HepG2 (cell line): Measurements from ENCODE around the gene RAB1B.

Source experiments
- AKAP8 ChIP-seq: sonication (generic); formaldehyde crosslinking; IDR thresholded peaks from 2 replicates; pipeline ENCODE4 v1.5.1; 2020; ENCODE audit warnings: mild to moderate bottlenecking, missing genetic modification reagents
- ARHGAP35 ChIP-seq: sonication (generic); formaldehyde crosslinking; IDR thresholded peaks from 2 replicates; pipeline ENCODE4 v1.9.0; 2022; ENCODE audit warnings: mild to moderate bottlenecking, inconsistent platforms, moderate library complexity, missing genetic modification reagents, borderline replicate concordance
- ARID3A ChIP-seq: IDR thresholded peaks from 2 replicates; pipeline ENCODE4 v1.6.1; 2012; ENCODE audit warnings: low read depth, low read length, improper control_type of control experiment
- CBX1 ChIP-seq: IDR thresholded peaks from one replicate; pipeline ENCODE4 v1.6.1; 2016; ENCODE audit warnings: antibody characterized with exemption, low read depth
- CTCF ChIP-seq: sonication (generic); formaldehyde crosslinking; IDR thresholded peaks from 2 replicates; pipeline ENCODE4 v1.5.0; 2020; ENCODE audit warnings: mild to moderate bottlenecking, missing genetic modification reagents, moderate library complexity
- ELK4 ChIP-seq: sonication (generic); formaldehyde crosslinking; IDR thresholded peaks from 2 replicates; pipeline ENCODE4 v1.9.0; 2021; ENCODE audit warnings: missing genetic modification reagents, borderline replicate concordance
- MAX ChIP-seq: IDR thresholded peaks from 2 replicates; pipeline ENCODE4 v1.6.1; 2012; ENCODE audit warnings: inconsistent platforms
- PPARG ChIP-seq: conservative IDR thresholded peaks from 2 replicates; pipeline ENCODE4 v1.6.1; 2016; ENCODE audit warnings: missing biosample characterization, missing genetic modification reagents
- RAD21 ChIP-seq: fragments of 450-650 bp; formaldehyde crosslinking; IDR thresholded peaks from 2 replicates; pipeline ENCODE4 v1.5.0; 2020; ENCODE audit warnings: mild to moderate bottlenecking
- RBM39 ChIP-seq: fragments of 200-400 bp; formaldehyde crosslinking; IDR thresholded peaks from one replicate; pipeline ENCODE4 v1.6.1; 2018; ENCODE audit warnings: antibody characterized with exemption, mild to moderate bottlenecking, low read depth, low read length; ENCODE audit not compliant: poor library complexity, severe bottlenecking
- SETDB1 ChIP-seq: sonication (generic); formaldehyde crosslinking; IDR thresholded peaks from 2 replicates; pipeline ENCODE4 v1.5.1; 2020; ENCODE audit warnings: missing genetic modification reagents, mild to moderate bottlenecking, borderline replicate concordance
- SRY ChIP-seq: sonication (generic); formaldehyde crosslinking; IDR thresholded peaks from 2 replicates; pipeline ENCODE4 v1.8.0; 2022; ENCODE audit warnings: mild to moderate bottlenecking, missing genetic modification reagents
- YY1 ChIP-seq: IDR thresholded peaks from 2 replicates; pipeline ENCODE4 v1.6.1; 2011; ENCODE audit warnings: low read length, low read depth, moderate library complexity, mild to moderate bottlenecking; ENCODE audit not compliant: insufficient read depth, insufficient replicate concordance
- ZFAT ChIP-seq: sonication (generic); formaldehyde crosslinking; conservative IDR thresholded peaks from 2 replicates; pipeline ENCODE4 v1.8.1; 2023; ENCODE audit warnings: missing genetic modification reagents, inconsistent platforms

GRCh38 chr11:66268244-66268951 lies at the start of gene RAB1B:
- TF ChIP-seq MAX (0 out of 2 replicates have a peak, but pooled peaks have one; percentile 34), RBM39 (no peak), ELK4 (no peak), CTCF (CRISPR knock-in tag) (no peak), SETDB1 (no peak), RAD21 (CRISPR knock-in tag) (peak; percentile 27; the same call in 1 of the 2 replicates), YY1 (peak; percentile 96), ZFAT (CRISPR knock-in tag) (no peak), AKAP8 (CRISPR knock-in tag) (no peak), ARHGAP35 (CRISPR knock-in tag) (no peak; the same call in 1 of the 2 replicates), PPARG (CRISPR knock-in tag) (no peak), SRY (CRISPR knock-in tag) (no peak), ARID3A (no peak), CBX1 (no peak)
